ENCODE measurements around the gene CELF6.

- TF ChIP-seq CTCF (IDR thresholded peaks at IDR 0.05) = no peak
- no peak for TF ChIP-seq POLR2A (IDR thresholded peaks at IDR 0.05)
Measured at GRCh38 chr15:72345280-72345679, 25.3 kb upstream of the CELF6 start.

Data from lower leg skin (tissue), 3 donors.